ENCODE measurements around the gene TTC8.
"Not testable (repeated sequence)": the region's sequence is repeated elsewhere in the genome, so short reads cannot be mapped to it uniquely, and the experiment has no call there.

Gene TTC8

DNA sequence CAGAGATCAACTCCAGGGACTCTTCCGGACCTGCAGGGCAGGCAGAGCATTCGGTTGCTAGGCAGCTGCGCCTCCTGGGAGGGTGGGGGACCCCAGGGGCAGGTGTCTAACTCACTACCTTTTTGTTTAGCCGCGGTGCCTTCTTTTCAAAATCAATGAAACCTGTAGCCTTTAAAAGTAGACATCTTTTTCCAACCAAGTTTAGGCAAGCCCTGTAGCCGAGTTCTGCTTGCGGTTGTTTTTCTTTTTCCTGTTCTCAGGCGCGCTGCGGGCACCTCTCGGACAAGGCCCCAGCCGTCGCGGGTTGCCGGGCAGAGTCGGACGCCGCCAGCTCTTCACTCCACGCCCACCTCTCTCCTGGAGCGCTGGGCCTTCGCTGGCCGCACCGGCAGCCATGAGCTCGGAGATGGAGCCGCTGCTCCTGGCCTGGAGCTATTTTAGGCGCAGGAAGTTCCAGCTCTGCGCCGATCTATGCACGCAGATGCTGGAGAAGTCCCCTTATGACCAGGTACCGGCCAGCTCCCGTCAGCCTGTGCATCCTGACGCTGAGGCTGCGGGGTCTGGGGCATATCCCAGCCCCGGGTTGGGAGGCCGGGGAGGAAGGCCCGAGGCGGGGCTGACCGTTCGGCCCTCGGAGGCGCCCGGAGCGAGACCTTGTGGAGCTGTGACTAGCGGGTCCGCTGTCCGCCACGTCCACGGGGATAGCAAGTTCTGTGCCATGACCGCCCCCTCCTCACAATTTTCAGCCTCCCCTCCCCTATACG lies at the start of gene TTC8:
Gene TTC8 (plus strand): TSS at position 338 of the 764 bp plus-strand sequence. CDS start 57 bp downstream, at position 395.
- DNase-seq (ENCODE audit: extremely low spot score, insufficient read length, low read depth), result peak; percentile 80

DNA sequence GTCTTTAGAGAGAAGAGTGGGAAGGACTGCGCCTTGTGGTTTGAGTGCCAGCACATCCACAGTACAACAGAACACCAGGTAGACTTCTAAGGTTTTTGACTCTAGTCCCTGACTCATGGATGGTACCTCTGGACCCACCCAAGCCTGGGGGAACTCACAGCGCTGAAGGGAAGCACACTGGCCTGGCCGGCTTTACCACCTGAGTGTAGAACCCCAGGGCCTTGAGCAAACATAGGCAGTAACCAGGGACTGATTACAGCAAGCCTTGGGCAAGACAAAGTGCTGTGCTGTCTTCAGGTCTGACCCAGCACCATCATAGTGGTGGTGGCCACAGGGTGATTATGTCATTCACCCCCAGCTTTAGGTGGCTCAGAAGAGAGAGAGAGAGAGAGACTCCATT lies 48.9 kb upstream of the TTC8 start:
- no peak for FAIRE-seq
- DNase-seq (ENCODE audit: extremely low spot score, insufficient read length, low read depth), result no peak

More for the DNA sequence above, at the start of gene TTC8:
- peak; percentile 95 for FAIRE-seq

DNA sequence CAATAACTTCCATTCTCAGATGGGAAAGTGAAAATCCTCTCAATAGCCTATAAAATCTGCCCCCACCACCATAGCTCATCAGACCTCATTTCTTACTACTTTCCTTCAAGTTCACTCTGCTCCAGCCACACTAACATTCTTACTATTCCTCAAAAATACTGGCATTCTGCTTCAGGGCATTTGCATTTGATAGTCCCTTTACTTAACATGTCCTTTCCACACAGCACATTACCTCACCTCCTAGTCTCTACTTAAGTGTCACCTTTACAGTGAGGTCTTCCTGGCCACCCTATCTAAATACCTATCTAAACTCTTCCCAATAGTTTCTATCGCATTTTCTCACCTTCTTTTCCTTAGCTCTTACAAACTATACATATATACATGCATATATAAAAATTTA lies 38.5 kb upstream of the TTC8 start:
- no peak for DNase-seq (ENCODE audit: extremely low spot score, insufficient read length, low read depth)
- no peak for FAIRE-seq

DNA sequence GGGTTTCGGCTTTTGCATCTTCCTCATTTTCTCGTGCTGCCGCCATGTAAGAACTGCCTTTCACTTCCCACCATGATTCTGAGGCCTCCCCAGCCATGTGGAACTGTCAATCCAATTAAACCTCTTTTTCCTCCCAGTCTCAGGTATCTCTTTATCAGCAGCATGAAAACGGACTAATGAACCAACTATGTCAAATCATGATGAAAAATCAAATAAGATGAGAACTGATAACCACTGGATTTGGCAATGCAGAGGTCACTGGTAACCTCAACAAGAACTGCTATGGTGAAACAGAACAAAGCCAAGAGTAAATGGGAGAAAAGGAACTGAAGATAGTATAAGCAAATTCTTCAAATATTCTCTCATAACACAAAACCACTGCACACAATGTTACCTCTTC lies 37.7 kb upstream of the TTC8 start:
- no peak for DNase-seq (ENCODE audit: extremely low spot score, insufficient read length, low read depth)
- FAIRE-seq, result no peak

DNA sequence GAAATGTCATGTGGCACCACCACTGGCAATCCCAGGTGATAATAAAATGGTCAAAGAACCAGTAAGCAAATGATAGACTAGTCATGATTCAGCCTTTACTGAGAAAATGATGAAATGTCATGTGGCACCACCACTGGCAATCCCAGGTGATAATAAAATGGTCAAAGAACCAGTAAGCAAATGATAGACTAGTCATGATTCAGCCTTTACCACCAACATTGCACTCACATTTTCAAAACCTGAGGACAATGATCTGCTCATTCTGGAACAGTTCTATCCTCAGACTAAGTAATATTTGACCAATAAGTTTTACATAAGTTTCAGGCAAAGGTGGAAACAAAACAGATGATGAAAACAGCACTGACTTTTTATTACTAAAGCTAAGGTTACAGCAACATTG lies 34.9 kb upstream of the TTC8 start:
- not testable (repeated sequence) for DNase-seq (ENCODE audit: extremely low spot score, insufficient read length, low read depth); FAIRE-seq

DNA sequence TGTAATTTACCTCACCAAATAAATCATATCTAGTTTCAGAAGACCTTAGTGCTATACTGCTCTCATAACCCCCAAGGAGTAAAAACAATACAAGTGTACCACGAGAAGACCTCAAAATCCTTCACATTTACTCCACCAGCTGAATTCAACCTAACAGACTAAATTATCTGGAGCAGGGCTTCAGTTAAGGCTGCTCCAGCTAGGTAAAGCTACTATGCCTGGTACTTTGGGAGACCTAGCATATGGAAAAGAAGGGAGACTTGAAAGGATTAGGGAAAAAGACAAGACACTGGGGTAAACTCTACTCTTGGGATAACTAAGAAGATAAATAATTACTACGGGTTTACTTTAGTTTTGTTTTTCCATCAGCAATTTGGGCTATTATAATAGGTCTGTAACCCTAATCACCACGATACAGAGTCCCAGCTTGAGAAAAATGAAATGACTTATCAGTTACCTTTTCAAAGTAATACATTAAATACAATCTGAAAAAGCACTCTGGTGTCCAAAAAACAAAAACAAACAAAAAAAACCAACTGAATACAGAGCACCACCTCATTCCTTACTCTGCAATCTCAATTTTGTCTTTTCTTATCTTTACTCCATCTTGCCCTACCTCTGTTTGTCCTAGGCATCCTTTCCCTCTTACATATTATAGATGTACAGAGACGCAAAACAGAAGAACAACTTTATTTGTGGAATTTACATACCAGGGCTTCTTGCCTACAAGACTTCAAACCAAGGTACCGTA lies 33.8 kb upstream of the TTC8 start:
- FAIRE-seq, result no peak
- no peak for DNase-seq (ENCODE audit: extremely low spot score, insufficient read length, low read depth)

DNA sequence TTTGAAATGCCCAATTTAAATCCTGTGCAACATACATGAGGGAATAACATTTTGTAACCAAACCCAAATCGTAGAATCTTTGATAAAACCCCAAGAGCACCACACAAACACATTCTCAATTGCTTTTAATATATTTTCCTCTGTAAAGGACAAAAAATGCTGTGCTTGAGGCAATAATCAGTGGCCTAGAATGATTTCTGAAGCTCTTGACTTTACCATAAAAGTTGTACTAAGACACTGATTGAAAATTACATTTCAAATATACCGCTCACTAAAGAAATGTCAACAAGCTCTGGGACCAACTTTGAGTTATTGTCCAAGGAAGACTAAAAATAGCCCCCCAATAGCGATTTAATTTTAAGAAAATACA lies 33.2 kb upstream of the TTC8 start:
- no peak for FAIRE-seq

DNA sequence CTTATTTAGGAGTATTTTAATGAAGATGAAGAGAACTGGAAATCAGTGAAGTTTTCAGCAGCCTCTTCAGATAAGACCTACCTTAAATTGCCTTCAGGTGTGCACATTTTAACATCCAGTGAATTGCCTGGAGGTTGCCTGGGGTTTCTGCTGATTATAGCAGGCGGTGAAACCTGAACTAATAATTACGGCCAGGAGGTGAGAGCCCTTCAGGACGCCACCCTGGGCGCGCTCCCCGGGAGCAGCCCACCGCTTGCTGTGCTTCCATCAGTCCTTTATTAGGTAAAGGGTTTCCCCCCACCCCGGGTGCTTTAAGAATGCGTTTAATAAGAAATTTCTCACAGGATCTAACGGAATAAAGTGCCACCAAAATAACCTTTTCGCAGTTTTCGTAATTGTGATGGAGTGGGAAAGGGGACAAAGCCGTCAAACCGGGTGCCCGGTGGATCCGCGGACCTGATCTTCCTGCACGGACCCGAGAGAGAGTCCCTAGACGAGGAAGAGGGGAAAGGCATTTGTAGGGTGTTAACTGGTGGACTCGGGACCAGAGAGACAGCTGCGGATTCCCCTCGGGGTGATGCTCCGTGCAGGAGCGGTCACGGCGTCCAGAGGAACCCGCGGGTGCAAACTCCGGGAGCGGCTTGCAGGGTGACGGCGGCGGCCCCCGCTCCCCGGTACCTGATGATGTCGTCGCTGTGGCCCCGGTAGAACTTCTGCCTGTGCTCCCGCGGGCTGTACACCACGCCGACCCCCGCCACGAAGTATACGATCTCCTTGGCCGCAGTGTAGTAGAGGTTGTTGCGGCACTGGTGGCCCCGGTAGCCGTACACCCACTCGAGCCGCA lies 32.6 kb upstream of the TTC8 start:
- FAIRE-seq, result no peak
- DNase-seq (ENCODE audit: extremely low spot score, insufficient read length, low read depth), result no peak

More for the DNA sequence above, 33.2 kb upstream of the TTC8 start:
- DNase-seq (ENCODE audit: extremely low spot score, insufficient read length, low read depth), result no peak

DNA sequence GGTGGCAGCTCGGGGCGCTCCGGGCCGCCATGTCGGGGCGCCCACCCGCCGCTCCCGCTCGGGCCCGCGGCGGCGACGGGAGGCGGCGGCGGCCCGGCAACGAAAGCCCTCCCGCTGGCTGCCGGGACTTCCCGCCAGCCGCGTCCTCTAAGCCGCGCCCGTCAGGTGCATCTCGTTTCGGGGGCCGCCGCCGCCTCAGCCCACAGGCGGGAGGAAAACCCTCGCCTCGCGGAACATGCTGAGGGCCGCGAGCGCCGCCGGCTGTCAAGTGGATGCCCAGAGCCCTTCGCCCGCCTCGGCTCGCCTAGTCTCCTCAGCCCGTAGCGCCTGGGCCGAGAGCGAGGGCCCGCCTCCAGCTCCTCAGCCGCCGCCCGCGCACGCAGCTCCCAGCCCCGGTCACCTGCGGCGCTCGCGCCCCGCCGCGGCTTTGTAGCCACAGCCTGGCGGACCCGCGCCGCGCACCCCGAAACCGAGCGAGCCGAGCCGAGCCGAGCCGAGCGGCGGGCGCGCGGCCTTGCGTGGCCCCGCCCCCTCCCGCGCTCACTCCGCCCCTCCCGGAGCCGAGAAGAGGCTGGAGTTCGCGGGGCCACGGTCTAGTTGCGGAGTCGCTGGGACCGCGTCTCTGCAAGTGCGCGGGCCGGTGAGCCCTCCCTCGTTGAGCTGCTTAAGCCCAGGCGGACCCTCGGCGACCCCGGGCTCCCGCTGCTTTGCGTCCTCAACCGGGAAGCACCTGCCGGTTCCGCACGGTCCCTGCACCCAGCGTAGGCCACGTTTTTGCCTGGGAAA lies 31.8 kb upstream of the TTC8 start, which contains the start of gene EML5:
Gene EML5 (minus strand): TSS at position 481 of the 786 bp plus-strand sequence. CDS start 450 bp downstream, at position 31.
- FAIRE-seq, result peak; percentile 70
- peak; percentile 46 for DNase-seq (ENCODE audit: extremely low spot score, insufficient read length, low read depth)

DNA sequence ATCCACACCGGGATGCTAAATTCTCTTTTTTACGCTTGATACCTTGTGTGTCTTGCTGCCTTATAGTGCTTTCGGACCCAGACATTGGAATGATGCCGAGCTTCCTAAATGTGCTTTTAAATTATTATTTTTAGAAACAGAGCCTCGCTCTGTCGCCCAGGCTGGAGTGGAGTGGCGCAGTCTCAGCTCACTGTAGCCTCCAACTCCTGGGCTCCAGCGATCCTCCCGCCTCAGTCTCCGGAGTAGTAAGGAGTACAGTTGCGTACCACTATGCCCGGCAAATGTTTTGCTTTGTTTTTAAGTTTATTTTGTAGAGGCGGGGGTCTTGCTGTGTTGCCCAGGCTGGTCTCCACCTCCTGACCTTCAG lies 31.2 kb upstream of the TTC8 start:
- DNase-seq (ENCODE audit: extremely low spot score, insufficient read length, low read depth) (no peak), FAIRE-seq (no peak)

DNA sequence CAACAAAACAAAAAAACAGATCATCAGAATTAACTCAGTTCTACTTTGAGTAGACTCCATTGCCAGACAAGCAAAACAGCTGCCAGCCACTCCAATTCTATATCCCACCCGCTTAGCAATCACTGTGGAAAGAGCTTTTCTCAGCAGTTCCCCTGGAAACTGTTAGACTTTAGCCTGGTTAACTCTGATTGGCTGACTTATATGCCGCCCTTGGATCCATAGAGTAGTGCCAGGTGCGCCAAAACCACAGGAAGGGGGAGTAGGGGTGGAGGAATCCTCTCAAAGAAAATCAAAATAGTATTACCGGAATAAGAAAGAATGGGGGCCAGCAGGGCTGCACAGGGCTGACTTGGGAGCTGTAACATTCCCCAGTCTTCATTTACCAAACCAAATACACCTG lies 26.3 kb upstream of the TTC8 start:
- FAIRE-seq (no peak), DNase-seq (ENCODE audit: extremely low spot score, insufficient read length, low read depth) (no peak)

DNA sequence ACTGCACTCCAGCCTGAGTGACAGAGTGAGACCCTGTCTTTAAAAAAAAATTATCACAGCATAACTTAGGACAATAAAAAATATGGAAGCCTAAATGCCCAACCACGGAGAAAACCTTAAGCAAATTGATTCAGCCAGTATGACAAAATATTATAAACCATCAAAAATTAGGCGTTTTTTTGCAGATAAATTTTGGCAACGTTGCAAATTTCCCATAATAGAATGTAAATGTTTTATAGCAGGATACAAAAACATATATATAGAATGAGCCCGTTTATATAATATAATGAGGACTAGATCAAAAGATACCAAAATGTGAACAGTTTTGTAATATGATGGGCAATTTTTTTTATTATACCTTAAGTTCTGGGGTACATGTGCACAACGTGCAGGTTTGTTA lies 24.9 kb upstream of the TTC8 start:
- DNase-seq (ENCODE audit: extremely low spot score, insufficient read length, low read depth) (no peak), FAIRE-seq (no peak)

DNA sequence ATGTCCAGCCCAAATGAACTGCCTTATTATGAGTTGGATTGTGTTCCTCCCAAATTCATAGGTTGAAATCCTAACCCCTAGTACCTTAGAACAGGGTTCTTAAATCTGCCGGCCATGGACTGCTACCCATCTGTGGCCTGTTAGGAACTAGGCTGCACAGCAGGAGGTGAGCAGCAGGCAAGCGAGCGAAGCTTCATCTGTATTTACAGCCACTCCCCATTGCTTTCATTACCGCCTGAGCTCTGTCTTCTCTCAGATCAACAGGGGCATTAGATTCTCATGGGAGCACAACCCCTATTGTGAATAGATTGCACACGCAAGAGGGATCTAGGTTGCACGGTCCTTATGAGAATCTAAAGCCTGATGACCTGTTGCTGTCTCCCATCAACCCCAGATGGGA lies 21.9 kb upstream of the TTC8 start:
- DNase-seq (ENCODE audit: extremely low spot score, insufficient read length, low read depth) (no peak), FAIRE-seq (no peak)

DNA sequence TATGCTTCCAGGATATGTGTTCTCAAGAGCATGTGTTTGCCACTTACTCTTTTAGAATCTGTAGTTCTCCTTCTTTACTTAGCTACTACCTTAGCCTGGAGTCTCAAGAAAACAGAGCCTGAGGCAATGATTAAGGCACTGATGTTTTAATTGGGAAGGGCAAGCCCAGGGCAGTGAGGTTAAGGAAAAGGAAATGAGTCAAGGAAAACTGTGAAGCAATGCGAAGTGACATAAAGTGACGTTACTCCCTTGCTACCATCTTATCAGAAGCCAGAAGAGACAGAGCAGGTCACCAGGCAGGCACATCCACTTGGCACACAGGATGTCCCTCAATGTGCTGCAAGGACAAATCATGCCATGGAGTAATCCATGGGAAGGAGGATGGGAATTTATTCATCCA lies 20.4 kb upstream of the TTC8 start:
- DNase-seq (ENCODE audit: extremely low spot score, insufficient read length, low read depth), result no peak
- FAIRE-seq, result no peak

DNA sequence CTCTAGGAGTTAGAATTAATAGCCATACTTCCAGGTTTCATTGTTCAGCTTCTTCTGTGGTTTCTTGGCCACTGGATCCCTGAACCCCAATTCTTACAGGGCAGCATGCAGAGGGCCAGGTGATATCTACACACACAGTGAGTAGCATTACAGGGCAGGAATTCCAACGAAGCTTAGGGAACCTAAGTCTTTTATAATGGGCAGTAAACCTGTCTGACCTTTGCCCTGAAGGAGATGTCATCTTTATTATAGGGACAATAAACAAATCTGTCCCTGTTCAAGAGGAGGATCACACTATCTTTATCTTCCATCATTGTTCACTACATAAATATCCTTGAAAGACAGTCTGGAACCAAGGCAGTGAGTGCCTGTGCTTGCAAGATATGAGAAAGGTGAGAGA lies 20.0 kb upstream of the TTC8 start:
- DNase-seq (ENCODE audit: extremely low spot score, insufficient read length, low read depth), result no peak
- FAIRE-seq, result no peak

DNA sequence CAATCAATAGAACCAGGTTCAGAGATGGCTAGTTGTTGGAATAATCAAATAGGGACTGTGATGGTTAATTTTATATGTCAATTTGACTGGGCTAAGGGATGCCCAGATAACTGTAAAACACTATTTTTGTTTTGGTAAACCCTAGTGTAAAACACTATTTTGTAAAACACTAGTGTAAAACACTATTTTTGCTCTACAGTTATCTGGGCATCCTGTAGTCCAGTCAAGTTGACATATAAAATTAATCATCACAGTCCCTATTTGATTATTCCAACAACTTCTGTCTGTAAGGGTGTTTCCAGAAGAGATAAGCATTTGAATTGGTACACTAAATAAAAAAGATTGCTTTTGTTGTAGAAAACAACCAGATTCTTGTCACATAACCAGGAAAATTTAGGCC lies 16.1 kb upstream of the TTC8 start:
- no peak for DNase-seq (ENCODE audit: extremely low spot score, insufficient read length, low read depth)
- FAIRE-seq, result no peak

DNA sequence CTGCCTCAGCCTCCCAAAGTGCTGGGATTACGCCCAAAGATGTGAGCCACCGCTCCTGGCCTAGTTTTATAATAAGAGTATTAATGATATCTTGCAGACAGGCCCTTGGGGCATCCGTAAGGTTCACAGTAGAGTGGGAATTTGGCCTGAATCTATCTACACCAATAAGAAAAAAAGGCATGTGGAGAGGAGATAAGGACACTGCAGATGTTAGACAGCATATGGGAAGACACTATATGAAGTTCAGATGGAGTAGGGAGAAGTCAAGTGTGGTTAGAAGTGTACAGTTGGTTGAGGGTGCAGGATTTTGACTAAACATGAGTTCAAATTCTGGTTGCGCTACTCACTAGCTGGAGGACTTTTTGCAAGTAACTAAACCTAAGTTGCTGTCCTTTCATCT lies 8.5 kb upstream of the TTC8 start:
- FAIRE-seq (no peak), DNase-seq (ENCODE audit: extremely low spot score, insufficient read length, low read depth) (no peak)

DNA sequence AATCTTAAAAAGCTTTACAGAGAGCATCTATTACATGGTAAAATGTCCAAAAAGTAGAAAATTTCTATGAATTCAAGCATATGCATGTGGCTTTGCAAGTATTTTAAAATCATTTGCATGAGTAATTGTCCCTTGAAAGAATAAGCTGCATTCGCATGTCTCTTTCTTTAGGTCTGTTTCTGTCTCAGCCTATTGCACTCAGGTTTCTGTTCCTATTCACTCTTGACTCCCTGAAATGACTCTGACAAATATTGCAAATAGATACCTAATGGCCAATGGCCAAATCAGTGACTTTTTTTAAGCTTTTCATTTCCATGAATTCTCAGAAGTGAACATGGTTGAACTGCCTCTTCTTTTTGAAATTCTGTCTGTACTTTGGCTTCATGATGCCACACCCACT lies 6.4 kb upstream of the TTC8 start:
- DNase-seq (ENCODE audit: extremely low spot score, insufficient read length, low read depth) (no peak), FAIRE-seq (no peak)

DNA sequence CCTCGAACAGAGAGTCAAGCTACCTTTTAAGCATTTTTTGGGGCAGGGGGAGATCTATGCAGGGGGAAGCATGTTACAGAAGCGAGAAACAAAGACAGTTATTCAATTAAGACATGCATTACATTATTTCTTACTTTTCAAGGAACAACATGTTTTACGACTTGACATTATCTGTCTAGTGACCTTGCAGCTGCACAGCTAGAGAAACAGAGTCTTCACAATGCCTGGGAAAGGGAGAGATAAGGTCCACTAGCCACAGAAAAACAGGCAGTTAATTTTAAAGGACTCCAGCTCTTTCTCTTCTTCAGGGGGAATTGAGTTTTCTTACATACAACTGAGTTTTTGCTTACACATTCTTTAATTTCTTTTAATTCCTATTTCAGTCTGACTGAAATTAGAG lies 4.8 kb upstream of the TTC8 start:
- not testable (repeated sequence) for FAIRE-seq; DNase-seq (ENCODE audit: extremely low spot score, insufficient read length, low read depth)

DNA sequence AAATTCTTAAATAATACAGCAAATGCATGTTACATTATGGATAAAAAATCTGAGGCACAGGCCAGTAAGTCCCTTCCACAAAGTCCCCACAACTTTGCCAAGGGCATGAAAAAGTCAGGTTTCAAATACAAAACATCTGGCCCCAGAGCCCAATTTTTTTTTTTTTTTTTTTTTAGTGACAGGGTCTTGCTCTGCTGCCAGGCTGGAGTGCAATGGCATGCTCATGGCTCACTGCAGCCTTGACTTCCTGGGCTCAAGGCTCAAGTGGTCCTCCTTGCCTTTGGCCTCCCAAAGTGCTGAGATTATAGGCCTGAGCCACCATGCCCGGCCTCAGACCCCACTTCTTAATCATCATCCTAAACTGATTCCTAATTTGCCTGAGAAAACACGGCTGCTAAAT lies 3.1 kb upstream of the TTC8 start:
- FAIRE-seq, result no peak
- no peak for DNase-seq (ENCODE audit: extremely low spot score, insufficient read length, low read depth)

Measured in GM18507 (cell line).